AG10803 (cell line): ENCODE data around the gene ATG9A.

Experiments
- DNase-seq: peaks from one replicate; pipeline ENCODE4 v3.0.0; 2010; ENCODE audit warnings: low read depth
- H3K4me3 ChIP-seq: 2 replicates; pipeline ENCODE4 v1.5.1; 2011; ENCODE audit warnings: mild to moderate bottlenecking, low read length, control low read depth
- TF ChIP-seq, protein P1 (sequence below): conservative IDR thresholded peaks from 2 replicates; pipeline ENCODE4 v1.5.1; 2011; ENCODE audit warnings: mild to moderate bottlenecking, low read length, control low read depth, inconsistent platforms

The ATG9A gene

GRCh38 chr2:219209236-219210195 lies 19.9 kb downstream of the ATG9A start:
- TF ChIP-seq, protein P1, sequence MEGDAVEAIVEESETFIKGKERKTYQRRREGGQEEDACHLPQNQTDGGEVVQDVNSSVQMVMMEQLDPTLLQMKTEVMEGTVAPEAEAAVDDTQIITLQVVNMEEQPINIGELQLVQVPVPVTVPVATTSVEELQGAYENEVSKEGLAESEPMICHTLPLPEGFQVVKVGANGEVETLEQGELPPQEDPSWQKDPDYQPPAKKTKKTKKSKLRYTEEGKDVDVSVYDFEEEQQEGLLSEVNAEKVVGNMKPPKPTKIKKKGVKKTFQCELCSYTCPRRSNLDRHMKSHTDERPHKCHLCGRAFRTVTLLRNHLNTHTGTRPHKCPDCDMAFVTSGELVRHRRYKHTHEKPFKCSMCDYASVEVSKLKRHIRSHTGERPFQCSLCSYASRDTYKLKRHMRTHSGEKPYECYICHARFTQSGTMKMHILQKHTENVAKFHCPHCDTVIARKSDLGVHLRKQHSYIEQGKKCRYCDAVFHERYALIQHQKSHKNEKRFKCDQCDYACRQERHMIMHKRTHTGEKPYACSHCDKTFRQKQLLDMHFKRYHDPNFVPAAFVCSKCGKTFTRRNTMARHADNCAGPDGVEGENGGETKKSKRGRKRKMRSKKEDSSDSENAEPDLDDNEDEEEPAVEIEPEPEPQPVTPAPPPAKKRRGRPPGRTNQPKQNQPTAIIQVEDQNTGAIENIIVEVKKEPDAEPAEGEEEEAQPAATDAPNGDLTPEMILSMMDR, result no peak
- H3K4me3 ChIP-seq, result no peak overlapping the region
- DNase-seq, result no peak

GRCh38 chr2:219207884-219208740 lies 21.3 kb downstream of the ATG9A start:
- TF ChIP-seq, protein P1, result no peak
- H3K4me3 ChIP-seq, result peak overlapping the region; percentile 85
- peak; percentile 45 for DNase-seq

DNA sequence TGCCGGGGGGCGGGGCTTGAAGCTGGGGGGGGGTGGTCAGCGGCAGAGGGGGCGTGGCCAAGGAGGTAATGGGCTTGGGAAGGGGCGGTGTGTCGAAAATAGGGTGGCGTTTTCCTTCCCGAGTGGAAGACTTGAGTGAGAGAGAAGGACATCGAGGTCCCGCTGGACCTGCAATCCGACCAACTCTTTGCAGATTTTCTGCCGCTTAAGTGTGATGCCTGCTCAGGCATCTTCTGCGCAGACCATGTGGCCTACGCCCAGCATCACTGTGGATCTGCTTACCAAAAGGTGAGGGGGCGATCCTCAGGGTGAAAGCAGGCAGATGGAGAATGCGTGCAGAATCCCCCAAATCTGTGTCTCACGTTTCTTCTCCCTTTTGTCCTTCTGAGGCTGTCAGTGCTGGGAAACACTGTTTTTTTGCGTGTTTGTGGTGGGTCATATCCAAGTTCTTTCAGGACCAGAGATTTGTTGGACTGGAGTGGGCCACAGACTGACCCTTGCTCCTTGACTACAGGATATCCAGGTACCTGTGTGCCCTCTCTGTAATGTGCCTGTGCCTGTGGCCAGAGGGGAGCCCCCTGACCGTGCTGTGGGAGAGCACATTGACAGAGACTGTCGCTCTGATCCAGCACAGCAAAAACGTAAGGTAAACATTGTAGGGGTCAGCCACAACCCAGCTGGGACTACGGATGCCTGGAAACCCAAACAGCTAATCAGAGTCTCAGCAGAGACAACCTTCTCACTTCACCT lies 22.1 kb downstream of the ATG9A start:
- DNase-seq, result no peak
- peak overlapping the region; percentile 85 for H3K4me3 ChIP-seq
- TF ChIP-seq, protein P1, result no peak

- TF ChIP-seq, protein P1, result no peak
- DNase-seq, result peak; percentile 87
Observed at GRCh38 chr2:219206328-219207133, 22.9 kb downstream of the ATG9A start, which contains the start of gene ZFAND2B. Gene ZFAND2B (plus strand): TSS chr2:219206782. CDS start chr2:219206988, 206 bp downstream.

DNA sequence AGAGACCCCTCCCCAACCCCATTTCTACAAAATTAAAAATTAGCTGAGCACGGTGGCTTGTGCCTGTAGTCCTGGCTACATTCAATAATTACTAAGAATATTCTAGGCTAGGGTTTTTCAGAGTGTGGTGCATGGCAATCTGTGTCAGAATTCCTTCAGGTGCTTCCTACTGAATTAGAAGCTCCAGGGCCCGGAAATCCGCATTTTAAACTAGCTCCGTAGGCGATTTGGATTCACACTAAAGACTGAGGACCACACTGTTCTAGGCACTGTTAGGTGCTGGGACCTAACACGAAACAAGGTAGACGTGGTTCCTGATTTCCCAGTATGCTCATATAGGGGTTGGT lies 23.5 kb downstream of the ATG9A start:
- H3K4me3 ChIP-seq, result peak overlapping the region; percentile 83
- TF ChIP-seq, protein P1, result no peak
- DNase-seq, result no peak

More at GRCh38 chr2:219206328-219207133, 22.9 kb downstream of the ATG9A start, which contains the start of gene ZFAND2B:
- H3K4me3 ChIP-seq, result peak within 1 kb of the TSS; percentile 85

GRCh38 chr2:219205165-219205538 lies 24.3 kb downstream of the ATG9A start:
- TF ChIP-seq, protein P1, result no peak
- DNase-seq, result no peak
- H3K4me3 ChIP-seq, result no peak overlapping the region
